Esophagus muscularis mucosa (tissue), 3 donors: Measurements from ENCODE around the gene MYO1B.

Source experiments
- POLR2AphosphoS5 ChIP-seq, 2 donors: sonication (generic); formaldehyde crosslinking; IDR thresholded peaks; one replicate each; pipeline ENCODE4 v1.6.1; 2017; ENCODE audit warnings: antibody characterized with exemption in 2 of 2
- TF ChIP-seq, protein P1 (sequence below), 3 experiments: fragments of 200-600 bp in 2 of 3; fragments of 450-650 bp in 1 of 3; sonication (generic) in 2 of 3; IDR thresholded peaks; one replicate each; pipeline ENCODE4 v1.5.1; 2017 to 2019; ENCODE audit warnings: antibody characterized with exemption in 3 of 3, mild to moderate bottlenecking in 2 of 3, moderate library complexity in 1 of 3

DNA sequence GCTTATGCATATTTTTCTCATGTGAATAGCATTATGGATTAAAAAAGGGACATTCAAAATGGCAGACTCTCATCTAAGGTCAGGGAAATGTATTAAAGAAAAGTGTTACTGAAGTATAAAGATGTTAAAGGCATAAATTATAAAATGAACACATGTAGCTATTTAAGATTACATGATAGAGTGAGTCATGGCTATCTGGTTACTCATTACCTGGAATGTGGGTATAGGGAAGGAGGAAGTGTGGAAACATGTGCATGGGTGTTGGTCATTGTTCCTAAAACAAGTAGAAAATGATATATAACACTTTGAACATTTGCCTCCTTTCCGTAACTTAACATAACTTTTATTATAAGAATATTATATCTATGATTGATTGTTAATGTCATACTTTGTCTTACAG lies 66.4 kb downstream of the MYO1B start:
- no peak for TF ChIP-seq POLR2AphosphoS5 (IDR thresholded peaks at IDR 0.05)
- TF ChIP-seq, protein P1, sequence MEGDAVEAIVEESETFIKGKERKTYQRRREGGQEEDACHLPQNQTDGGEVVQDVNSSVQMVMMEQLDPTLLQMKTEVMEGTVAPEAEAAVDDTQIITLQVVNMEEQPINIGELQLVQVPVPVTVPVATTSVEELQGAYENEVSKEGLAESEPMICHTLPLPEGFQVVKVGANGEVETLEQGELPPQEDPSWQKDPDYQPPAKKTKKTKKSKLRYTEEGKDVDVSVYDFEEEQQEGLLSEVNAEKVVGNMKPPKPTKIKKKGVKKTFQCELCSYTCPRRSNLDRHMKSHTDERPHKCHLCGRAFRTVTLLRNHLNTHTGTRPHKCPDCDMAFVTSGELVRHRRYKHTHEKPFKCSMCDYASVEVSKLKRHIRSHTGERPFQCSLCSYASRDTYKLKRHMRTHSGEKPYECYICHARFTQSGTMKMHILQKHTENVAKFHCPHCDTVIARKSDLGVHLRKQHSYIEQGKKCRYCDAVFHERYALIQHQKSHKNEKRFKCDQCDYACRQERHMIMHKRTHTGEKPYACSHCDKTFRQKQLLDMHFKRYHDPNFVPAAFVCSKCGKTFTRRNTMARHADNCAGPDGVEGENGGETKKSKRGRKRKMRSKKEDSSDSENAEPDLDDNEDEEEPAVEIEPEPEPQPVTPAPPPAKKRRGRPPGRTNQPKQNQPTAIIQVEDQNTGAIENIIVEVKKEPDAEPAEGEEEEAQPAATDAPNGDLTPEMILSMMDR (IDR thresholded peaks at IDR 0.05) = no peak
